Trophoblast cell (in vitro differentiated cells and primary cell): Measurements from ENCODE around the gene WNT3A.
A peak's percentile ranks its signal among the peaks of the same experiment; 100 is the strongest.

ENCODE experiments used
- DNase-seq, 2 donors: peaks; one replicate each; pipeline ENCODE4 v3.0.0-alpha.2; 2016
- H2AFZ ChIP-seq: 2 replicates; pipeline ENCODE4 v1.6.1; 2013; ENCODE audit warnings: low read length, moderate library complexity, mild to moderate bottlenecking; ENCODE audit not compliant: insufficient read depth, poor library complexity
- H2AK5ac ChIP-seq: 2 replicates; pipeline ENCODE4 v1.6.1; 2013; ENCODE audit warnings: mild to moderate bottlenecking, low read length
- H2BK120ac ChIP-seq: 2 replicates; pipeline ENCODE4 v1.6.1; 2013; ENCODE audit warnings: low read length, mild to moderate bottlenecking, moderate library complexity; ENCODE audit not compliant: insufficient read depth, poor library complexity
- H2BK12ac ChIP-seq: 2 replicates; pipeline ENCODE4 v1.6.1; 2013; ENCODE audit warnings: mild to moderate bottlenecking, low read length, moderate library complexity
- H2BK5ac ChIP-seq: 2 replicates; pipeline ENCODE4 v1.6.1; 2013; ENCODE audit warnings: low read length, low read depth, moderate library complexity, mild to moderate bottlenecking; ENCODE audit not compliant: poor library complexity
- H3K14ac ChIP-seq: 2 replicates; pipeline ENCODE4 v1.6.1; 2013; ENCODE audit warnings: mild to moderate bottlenecking, low read length
- H3K18ac ChIP-seq: 2 replicates; pipeline ENCODE4 v1.6.1; 2013; ENCODE audit warnings: mild to moderate bottlenecking, low read length
- H3K23ac ChIP-seq: 2 replicates; pipeline ENCODE4 v1.6.1; 2013; ENCODE audit warnings: low read length
- H3K27ac ChIP-seq: 2 replicates; pipeline ENCODE4 v1.5.1; 2013; ENCODE audit warnings: low read depth, mild to moderate bottlenecking, inconsistent platforms, low read length, moderate library complexity
- H3K27me3 ChIP-seq: 2 replicates; pipeline ENCODE4 v1.6.1; 2013; ENCODE audit warnings: inconsistent platforms, mild to moderate bottlenecking, low read length, moderate library complexity; ENCODE audit not compliant: insufficient read depth
- H3K36me3 ChIP-seq, 2 experiments: 1 replicate in 1 of 2; 2 replicates in 1 of 2; pipeline ENCODE4 v1.6.1; 2013; ENCODE audit warnings: low read length in 2 of 2, mild to moderate bottlenecking in 2 of 2, moderate library complexity in 1 of 2; ENCODE audit not compliant: insufficient read depth in 2 of 2, control insufficient read depth in 1 of 2
- H3K4ac ChIP-seq: 2 replicates; pipeline ENCODE4 v1.6.1; 2013; ENCODE audit warnings: low read depth, mild to moderate bottlenecking, low read length, moderate library complexity
- H3K4me1 ChIP-seq, 2 experiments: 1 replicate in 1 of 2; 2 replicates in 1 of 2; pipeline ENCODE4 v1.6.1; 2013; ENCODE audit warnings: low read length in 2 of 2, mild to moderate bottlenecking in 2 of 2, moderate library complexity in 1 of 2; ENCODE audit not compliant: insufficient read depth in 2 of 2, control insufficient read depth in 1 of 2
- H3K4me2 ChIP-seq: 2 replicates; pipeline ENCODE4 v1.6.1; 2013; ENCODE audit warnings: inconsistent platforms, mild to moderate bottlenecking, low read length, moderate library complexity
- H3K4me3 ChIP-seq: 2 replicates; pipeline ENCODE4 v1.5.1; 2013; ENCODE audit warnings: mild to moderate bottlenecking, low read depth, low read length, inconsistent platforms
- H3K79me1 ChIP-seq: one replicate; pipeline ENCODE4 v1.6.1; 2013; ENCODE audit warnings: low read length
- H3K79me2 ChIP-seq: 2 replicates; pipeline ENCODE4 v1.6.1; 2013; ENCODE audit warnings: low read length, mild to moderate bottlenecking; ENCODE audit not compliant: control insufficient read depth, insufficient read depth, poor library complexity
- H3K9ac ChIP-seq: 2 replicates; pipeline ENCODE4 v1.6.1; 2013; ENCODE audit warnings: mild to moderate bottlenecking, low read length
- H3K9me3 ChIP-seq: 2 replicates; pipeline ENCODE4 v1.6.1; 2013; ENCODE audit warnings: low read depth, mild to moderate bottlenecking, control low read depth, inconsistent platforms, low read length; ENCODE audit not compliant: insufficient read depth
- H4K12ac ChIP-seq: 2 replicates; pipeline ENCODE4 v1.6.1; 2013; ENCODE audit warnings: low read depth, mild to moderate bottlenecking, low read length, moderate library complexity
- H4K8ac ChIP-seq: 2 replicates; pipeline ENCODE4 v1.6.1; 2013; ENCODE audit warnings: low read depth, mild to moderate bottlenecking, low read length, moderate library complexity
- H4K91ac ChIP-seq: one replicate; pipeline ENCODE4 v1.6.1; 2013; ENCODE audit warnings: low read depth, mild to moderate bottlenecking, low read length, moderate library complexity
- WGBS: extraction: QIAGEN DNeasy Blood & Tissue Kit; methylation state at CpG from one replicate; pipeline ENCODE4 v1.1.7; 2013; ENCODE audit warnings: missing lambda C conversion rate; ENCODE audit not compliant: insufficient read length, insufficient coverage; ENCODE audit errors: extremely low coverage; 5-methylcytosine and 5-hydroxymethylcytosine counted together

The WNT3A gene

DNA sequence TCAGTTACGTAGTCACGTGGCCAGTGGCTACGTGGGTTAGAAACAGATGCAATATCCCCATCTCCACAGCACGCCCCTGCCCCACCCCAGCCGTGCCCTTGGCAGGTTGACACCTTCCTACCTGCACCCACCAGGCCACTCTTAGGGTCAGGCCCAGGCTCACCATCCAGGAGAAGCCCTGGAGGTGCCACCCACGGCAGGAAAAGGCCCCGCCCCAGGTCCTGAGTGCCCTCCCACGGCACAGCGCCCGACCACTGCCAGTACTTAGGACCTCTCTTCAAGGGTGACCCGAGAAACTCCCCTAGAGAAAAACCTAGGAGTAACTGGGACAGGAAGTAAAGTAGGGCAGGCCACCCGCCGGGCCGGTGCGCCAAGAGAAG is 94.8 kb downstream of the WNT3A start:
- Histone ChIP-seq H2AK5ac (no peak overlapping the region), H2BK120ac (no peak overlapping the region), H3K9ac (no peak overlapping the region), H4K12ac (no peak overlapping the region), H2BK5ac (no peak overlapping the region), H3K14ac (no peak overlapping the region), H3K4me1 (peaks cover 10 to 11% of the 10 kb centered on the region in 2 experiments), H2BK12ac (no peak overlapping the region), H3K79me1 (peaks cover 11% of the 10 kb centered on the region), H3K79me2 (peaks cover 9% of the 10 kb centered on the region), H3K27me3 (no peaks in the 10 kb centered on the region), H3K23ac (no peak overlapping the region), H3K9me3 (peaks cover 2% of the 10 kb centered on the region), H4K91ac (no peak overlapping the region), H3K4me3 (no peak overlapping the region), H4K8ac (no peak overlapping the region), H2AFZ (no peak overlapping the region), H3K4ac (no peak overlapping the region), H3K27ac (no peak overlapping the region), H3K18ac (no peak overlapping the region), H3K4me2 (peak overlapping the region; percentile 81), H3K36me3 (peaks cover 52 to 53% of the 10 kb centered on the region in 2 experiments)
- no CpG with 5 or more reads among the region's 15 CpGs for WGBS
- no peak for DNase-seq

DNA sequence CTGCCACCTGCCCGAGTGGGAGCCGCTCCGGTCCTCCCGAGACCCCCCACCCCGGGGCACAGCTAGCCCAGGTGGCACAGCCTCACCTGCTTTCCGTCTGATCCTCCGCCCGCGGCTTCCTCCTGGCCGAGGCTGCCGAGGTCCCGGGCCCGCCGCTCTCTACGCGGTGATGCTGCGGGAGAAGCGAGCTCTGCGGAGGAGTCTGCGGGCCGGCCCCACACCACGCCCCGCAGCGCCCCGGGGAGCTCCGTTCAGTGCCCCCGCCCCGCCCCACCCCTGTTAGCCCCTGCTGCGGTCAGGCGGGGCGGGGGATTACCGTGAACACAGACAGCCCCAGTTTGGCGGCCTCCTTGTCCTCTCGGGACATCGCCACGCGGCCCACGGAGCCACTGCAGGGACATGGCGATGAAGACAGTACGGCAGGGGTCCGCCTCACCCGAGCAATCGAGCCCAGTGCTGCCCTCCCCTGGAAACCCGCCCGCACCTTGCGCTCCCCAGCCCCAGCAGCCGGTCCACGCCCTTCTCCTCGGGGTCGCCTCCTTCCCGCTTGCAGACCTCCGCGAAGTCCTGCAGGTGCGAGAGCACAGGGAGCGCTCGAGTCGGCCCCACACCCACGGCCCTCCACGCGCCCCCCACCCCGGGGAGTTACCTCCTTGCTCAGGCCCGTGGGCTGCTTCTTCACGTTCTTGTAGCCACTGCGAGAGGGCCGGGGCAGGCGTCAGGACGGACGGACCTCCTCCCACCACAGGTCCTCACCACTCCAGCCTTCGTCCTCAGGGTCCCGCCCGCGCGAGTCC is 95.4 kb downstream of the WNT3A start:
- Histone ChIP-seq H3K9ac (peak overlapping the region; percentile 8), H2BK12ac (no peak overlapping the region), H3K23ac (no peak overlapping the region), H3K79me1 (peaks cover 11% of the 10 kb centered on the region), H3K4ac (peak overlapping the region; percentile 44), H2BK120ac (peak overlapping the region; percentile 15), H3K4me1 (peaks cover 10 to 11% of the 10 kb centered on the region in 2 experiments), H3K27ac (peak overlapping the region; percentile 7), H3K14ac (peak overlapping the region; percentile 20), H3K4me2 (peak overlapping the region; percentile 81), H3K4me3 (peak overlapping the region; percentile 98), H4K91ac (no peak overlapping the region), H3K36me3 (peaks cover 48 to 49% of the 10 kb centered on the region in 2 experiments), H3K18ac (no peak overlapping the region), H4K12ac (no peak overlapping the region), H4K8ac (peak overlapping the region; percentile 65), H3K27me3 (no peaks in the 10 kb centered on the region), H2AFZ (peak overlapping the region; percentile 11), H3K79me2 (peaks cover 7% of the 10 kb centered on the region), H2BK5ac (no peak overlapping the region), H2AK5ac (peak overlapping the region; percentile 35), H3K9me3 (peaks cover 2% of the 10 kb centered on the region)
- WGBS = no CpG with 5 or more reads among the region's 73 CpGs
- DNase-seq = peak; percentile 30 to 58

- Histone ChIP-seq H3K14ac (peak within 1 kb of the TSS; percentile 83), H3K4me3 (peak within 1 kb of the TSS; percentile 98), H2AK5ac (peak within 1 kb of the TSS; percentile 35), H3K9ac (peak within 1 kb of the TSS; percentile 61), H3K4me1 (peaks cover 10 to 11% of the 10 kb centered on the region in 2 experiments), H3K4me2 (peak within 1 kb of the TSS; percentile 81), H3K9me3 (peaks cover 2% of the 10 kb centered on the region), H2BK5ac (peak within 1 kb of the TSS; percentile 69), H2BK12ac (no peak within 1 kb of the TSS), H4K12ac (peak within 1 kb of the TSS; percentile 88), H4K91ac (peak within 1 kb of the TSS; percentile 82), H3K23ac (no peak within 1 kb of the TSS), H3K27ac (peak within 1 kb of the TSS; percentile 57), H3K4ac (peak within 1 kb of the TSS; percentile 55), H2AFZ (peak within 1 kb of the TSS; percentile 87), H3K79me2 (peaks cover 7% of the 10 kb centered on the region), H2BK120ac (peak within 1 kb of the TSS; percentile 49), H3K79me1 (peaks cover 11% of the 10 kb centered on the region), H4K8ac (peak within 1 kb of the TSS; percentile 90), H3K36me3 (peaks cover 46 to 47% of the 10 kb centered on the region in 2 experiments), H3K18ac (peak within 1 kb of the TSS; percentile 49), H3K27me3 (no peaks in the 10 kb centered on the region)
- WGBS = no CpG with 5 or more reads among the region's 104 CpGs
- DNase-seq = peak; percentile 94 to 97
Measured at GRCh38 chr1:228102791-228103620, 96.2 kb downstream of the WNT3A start, which contains the start of gene C1orf35. Gene C1orf35 (minus strand): TSS chr1:228103325. CDS start chr1:228103227, 98 bp downstream.

DNA sequence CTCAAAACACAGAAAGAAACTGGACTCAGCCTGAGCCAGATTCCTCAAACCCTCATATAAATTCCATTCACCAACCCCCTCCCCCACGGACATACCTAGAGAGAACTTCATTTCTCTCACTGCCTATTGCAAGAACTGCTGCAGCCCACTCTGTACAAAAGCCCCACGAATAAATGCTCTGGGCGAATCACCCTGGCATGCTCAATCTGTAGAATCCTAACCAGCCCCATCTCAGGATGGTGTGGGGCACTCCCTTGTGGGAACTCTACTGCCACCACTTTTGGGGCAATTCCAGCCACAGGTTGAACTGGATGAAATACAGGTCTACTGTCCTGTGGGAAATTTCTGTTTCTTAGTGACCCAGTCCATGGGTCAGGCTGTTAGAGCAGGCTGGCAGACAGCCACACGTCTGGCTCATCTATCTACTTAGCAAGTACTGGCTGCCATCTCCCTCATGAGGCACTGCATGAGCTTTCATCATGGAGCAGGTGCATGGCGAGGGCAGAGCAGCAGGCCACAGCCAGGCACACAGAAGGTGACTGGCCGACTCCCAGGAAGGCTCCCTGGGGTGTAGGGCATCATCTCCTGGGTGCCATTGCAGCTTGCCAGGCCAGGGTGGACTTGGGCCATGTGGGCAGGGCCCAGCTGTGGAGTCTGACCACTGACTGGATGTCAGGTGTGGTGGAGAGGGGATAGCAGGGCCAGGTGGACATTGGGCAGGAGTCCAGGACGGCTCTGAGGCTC is 97.9 kb downstream of the WNT3A start:
- Histone ChIP-seq H3K36me3 (peaks cover 31% of the 10 kb centered on the region in 2 experiments), H3K14ac (no peak overlapping the region), H2BK5ac (no peak overlapping the region), H2BK12ac (no peak overlapping the region), H3K9ac (no peak overlapping the region), H3K23ac (no peak overlapping the region), H3K18ac (no peak overlapping the region), H3K4me2 (no peak overlapping the region), H3K27me3 (no peaks in the 10 kb centered on the region), H4K91ac (no peak overlapping the region), H3K27ac (no peak overlapping the region), H3K4ac (no peak overlapping the region), H2BK120ac (no peak overlapping the region), H4K12ac (no peak overlapping the region), H3K4me3 (no peak overlapping the region), H2AK5ac (no peak overlapping the region), H3K79me1 (peaks cover 19% of the 10 kb centered on the region), H3K9me3 (peaks cover 2% of the 10 kb centered on the region), H4K8ac (no peak overlapping the region), H3K4me1 (peaks cover 14 to 15% of the 10 kb centered on the region in 2 experiments), H3K79me2 (peaks cover 15% of the 10 kb centered on the region), H2AFZ (no peak overlapping the region)
- no CpG with 5 or more reads among the region's 7 CpGs for WGBS
- no peak for DNase-seq
